GM21786 (cell line): ENCODE measurements around the gene ANLN.

Experiments
- ATAC-seq: cut with Tn5 transposase; IDR thresholded peaks from one replicate; pipeline ENCODE4 v1.9.1; 2021; ENCODE audit not compliant: unreplicated experiment

The ANLN gene

DNA sequence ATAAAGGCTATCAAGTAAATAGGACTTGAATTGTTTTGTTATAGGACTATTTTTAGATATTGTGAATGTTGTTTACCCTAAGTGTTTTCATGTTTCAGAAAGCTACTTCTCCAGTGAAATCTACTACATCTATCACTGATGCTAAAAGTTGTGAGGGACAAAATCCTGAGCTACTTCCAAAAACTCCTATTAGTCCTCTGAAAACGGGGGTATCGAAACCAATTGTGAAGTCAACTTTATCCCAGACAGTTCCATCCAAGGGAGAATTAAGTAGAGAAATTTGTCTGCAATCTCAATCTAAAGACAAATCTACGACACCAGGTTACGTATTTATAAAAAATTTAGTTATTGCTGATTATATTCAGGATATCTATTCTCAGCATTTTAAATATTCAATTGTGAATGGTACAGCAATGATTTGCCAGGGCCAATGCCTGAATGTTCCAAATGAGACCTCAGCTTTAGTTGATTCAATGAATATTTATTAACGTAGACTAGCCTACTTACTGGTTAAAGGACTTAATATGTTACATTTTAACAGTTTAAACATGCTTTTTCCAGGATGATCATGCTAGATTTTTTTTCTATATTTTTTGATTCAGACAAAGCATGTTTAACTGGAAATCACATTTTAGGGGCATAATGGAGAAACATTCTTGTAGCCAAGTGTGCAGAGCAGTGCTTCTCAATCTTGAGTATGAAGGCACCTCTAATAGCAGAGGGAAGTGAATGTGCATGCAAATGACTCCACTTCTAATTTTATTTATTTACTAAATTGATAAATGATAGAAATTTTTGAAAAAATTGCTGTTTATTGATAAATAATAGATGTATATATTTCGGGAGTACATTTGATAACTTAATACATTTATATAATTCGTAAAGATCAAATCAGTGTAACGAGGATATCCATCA is 18.2 kb downstream of the ANLN start:
- no peak for ATAC-seq

GRCh38 chr7:36408589-36408988 is 18.9 kb downstream of the ANLN start:
- no peak for ATAC-seq

GRCh38 chr7:36409180-36409579 is 19.5 kb downstream of the ANLN start:
- ATAC-seq: no peak

GRCh38 chr7:36415144-36415543 is 25.5 kb downstream of the ANLN start:
- ATAC-seq: no peak

GRCh38 chr7:36416251-36416650 is 26.6 kb downstream of the ANLN start:
- no peak for ATAC-seq

- ATAC-seq: no peak
These were observed 30.6 kb downstream of the ANLN start for GRCh38 chr7:36420307-36420706.

DNA sequence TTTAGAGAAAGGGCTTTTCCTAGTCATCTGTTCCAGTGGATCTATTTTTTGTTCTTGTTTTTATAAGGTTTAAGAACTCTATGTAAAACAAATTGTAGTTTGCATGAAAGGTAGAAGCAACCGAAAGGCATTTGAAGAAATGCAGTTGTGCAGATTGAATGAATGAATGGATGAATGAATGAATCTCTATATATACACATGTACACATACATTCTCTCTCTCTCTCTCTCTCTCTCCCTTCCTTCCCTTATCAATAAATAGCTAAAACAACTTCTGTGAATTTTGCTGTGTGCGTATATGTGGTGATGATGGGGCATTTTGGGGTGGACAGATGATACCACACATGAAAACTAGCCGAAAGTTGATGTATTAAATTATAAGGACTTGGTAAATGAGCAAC is 32.4 kb downstream of the ANLN start:
- ATAC-seq: no peak

- no peak for ATAC-seq
These were observed 34.0 kb downstream of the ANLN start for GRCh38 chr7:36423633-36424032.

DNA sequence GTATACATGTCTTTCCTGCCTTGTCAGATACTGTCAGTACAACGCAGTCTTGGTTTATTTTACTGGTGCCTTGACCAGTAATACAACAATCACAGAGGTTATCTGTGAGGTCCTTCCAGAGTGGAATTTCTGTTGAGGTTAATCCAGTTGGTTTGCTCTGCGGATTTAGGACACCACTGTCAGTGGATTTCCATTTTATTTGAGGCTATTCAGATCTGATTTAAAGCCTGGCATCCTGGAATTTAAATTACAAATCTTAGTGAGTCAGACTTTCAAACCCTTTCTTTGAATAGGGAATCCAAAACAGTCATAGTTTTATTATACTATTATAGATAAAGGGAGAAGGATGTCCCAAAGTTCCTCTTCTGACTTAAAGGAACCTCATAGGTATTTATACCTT is 40.5 kb downstream of the ANLN start:
- ATAC-seq: no peak

GRCh38 chr7:36430881-36431280 is 41.2 kb downstream of the ANLN start:
- no peak for ATAC-seq

GRCh38 chr7:36438211-36438610 is 48.5 kb downstream of the ANLN start:
- ATAC-seq: no peak

GRCh38 chr7:36439624-36440023 is 50.0 kb downstream of the ANLN start:
- no peak for ATAC-seq

- no peak for ATAC-seq
These were observed 51.2 kb downstream of the ANLN start for GRCh38 chr7:36440880-36441279.

DNA sequence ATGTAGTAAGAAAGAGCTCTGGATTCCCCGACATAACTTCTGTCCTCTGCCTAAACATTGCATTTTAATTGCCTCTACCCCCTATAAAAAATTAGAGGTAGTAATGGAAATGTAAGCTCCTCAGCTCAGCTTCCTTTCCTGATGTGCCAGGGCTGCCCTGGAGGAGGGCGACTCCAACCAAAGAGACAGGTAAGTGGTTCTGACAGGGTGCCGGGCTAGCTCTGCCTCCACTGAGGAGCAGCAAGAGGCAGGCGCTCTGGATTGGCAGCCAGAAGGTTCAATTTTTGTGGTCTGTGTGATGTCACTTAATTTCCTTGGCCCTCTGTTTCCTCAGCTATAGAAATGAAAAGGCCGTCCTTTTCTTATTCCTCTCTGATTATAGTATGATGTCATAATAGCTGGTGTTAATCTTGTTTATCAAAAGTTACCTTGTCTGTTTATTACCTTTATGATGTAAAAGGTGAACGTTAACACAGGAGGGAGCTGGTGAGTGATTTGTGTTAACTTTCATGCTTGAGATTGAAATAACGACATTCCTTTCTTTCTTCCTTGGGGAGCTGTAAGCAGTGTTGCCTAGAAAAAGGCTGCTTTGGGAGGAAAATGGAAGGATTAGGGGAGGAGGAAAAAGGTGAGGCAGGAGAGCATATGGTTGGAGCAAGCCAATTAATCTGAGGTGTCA is 51.8 kb downstream of the ANLN start:
- ATAC-seq: no peak

- no peak for ATAC-seq
These were observed 59.2 kb downstream of the ANLN start for GRCh38 chr7:36448781-36449379.

GRCh38 chr7:36449685-36450084 is 60.0 kb downstream of the ANLN start:
- ATAC-seq: no peak

DNA sequence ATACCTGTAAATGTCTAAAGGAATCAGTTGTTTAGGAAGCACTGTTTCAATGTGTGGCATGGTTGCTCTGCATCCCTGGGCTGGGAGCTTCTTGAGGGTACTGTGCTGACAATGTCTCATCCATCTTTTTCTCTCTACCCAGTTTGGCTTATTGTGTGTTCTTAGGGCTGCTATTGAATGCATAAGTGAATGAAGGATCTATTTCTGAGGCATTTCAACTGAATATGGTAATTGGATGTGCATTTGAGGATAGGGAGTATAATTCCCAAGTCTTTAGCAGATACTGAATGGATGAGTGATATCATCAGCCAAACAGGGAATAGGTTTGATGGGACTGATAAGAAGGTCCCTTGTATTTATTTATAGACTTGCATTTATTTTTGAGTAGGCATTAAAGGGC is 64.1 kb downstream of the ANLN start:
- ATAC-seq: no peak

DNA sequence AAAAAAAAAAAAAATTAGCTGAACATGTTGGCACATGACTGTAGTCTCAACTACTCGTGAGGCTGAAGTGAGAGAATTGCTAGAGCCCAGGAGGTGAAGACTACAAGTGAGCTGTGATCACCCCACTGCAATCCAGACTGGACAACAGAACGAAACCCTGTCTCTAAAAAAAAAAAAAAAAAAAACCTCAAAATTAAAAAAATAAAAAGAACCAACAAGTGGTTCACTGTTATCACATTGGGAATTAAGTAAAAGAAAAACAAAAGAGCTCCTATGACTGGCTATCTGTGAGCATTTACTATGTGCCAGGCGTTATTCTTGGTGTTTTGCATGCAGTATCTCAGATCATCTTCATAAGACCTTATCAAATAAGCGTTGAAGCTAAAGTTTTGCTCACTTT is 66.0 kb downstream of the ANLN start:
- no peak for ATAC-seq

DNA sequence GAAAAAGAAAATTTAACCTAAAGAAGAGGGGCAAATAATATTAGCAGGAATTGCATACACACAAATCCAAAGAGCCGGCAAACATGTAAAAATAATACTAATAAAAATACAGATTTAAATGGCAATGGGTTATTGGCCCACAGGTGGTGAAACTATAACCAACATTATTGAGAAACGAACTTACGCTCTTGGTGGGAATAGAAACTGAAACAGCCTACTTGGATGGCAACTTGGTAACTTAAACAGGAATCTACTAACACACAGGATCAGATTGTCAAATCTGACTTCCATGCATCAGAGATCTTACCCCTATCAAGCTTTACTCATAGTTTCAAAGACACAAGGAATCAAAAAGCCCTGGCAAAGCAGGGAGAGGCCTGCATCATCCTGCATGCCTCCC is 66.5 kb downstream of the ANLN start:
- no peak for ATAC-seq

DNA sequence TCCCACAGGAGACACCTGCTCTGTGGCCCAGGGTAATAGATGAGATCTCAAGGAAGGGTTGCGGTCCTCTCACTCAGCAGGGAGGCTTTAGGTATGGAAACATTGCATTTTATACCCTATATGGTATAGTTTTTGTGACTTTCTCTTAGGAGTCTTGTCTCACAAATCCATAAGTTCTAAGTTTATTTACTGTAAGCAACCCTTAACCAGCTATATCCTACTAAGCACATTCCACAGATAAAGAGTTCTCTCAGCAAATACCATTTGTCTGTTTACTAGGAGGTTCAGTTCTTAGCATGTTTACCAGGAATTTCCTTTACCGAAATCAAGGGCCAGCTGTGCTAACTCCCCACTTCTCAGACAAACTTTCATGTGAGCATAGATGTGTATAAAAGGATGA is 66.9 kb downstream of the ANLN start:
- no peak for ATAC-seq

- no peak for ATAC-seq
These were observed 69.7 kb downstream of the ANLN start for GRCh38 chr7:36459236-36459960.
